Head of caudate nucleus (tissue), 42 donors: ENCODE data around the gene STMN3.

Experiments
- DNase-seq, 42 donors: peaks; one replicate each; pipeline versions ENCODE4 v3.0.0 to v3.0.0-alpha.2; 2020 to 2021; ENCODE audit warnings: mixed read lengths in 7 of 42
- intact Hi-C: fragments of 100-400 bp; cut with DNase I; formaldehyde crosslinking; loops from one replicate; pipeline ENCODE4 v1.15.0; 2022

Gene STMN3

DNA sequence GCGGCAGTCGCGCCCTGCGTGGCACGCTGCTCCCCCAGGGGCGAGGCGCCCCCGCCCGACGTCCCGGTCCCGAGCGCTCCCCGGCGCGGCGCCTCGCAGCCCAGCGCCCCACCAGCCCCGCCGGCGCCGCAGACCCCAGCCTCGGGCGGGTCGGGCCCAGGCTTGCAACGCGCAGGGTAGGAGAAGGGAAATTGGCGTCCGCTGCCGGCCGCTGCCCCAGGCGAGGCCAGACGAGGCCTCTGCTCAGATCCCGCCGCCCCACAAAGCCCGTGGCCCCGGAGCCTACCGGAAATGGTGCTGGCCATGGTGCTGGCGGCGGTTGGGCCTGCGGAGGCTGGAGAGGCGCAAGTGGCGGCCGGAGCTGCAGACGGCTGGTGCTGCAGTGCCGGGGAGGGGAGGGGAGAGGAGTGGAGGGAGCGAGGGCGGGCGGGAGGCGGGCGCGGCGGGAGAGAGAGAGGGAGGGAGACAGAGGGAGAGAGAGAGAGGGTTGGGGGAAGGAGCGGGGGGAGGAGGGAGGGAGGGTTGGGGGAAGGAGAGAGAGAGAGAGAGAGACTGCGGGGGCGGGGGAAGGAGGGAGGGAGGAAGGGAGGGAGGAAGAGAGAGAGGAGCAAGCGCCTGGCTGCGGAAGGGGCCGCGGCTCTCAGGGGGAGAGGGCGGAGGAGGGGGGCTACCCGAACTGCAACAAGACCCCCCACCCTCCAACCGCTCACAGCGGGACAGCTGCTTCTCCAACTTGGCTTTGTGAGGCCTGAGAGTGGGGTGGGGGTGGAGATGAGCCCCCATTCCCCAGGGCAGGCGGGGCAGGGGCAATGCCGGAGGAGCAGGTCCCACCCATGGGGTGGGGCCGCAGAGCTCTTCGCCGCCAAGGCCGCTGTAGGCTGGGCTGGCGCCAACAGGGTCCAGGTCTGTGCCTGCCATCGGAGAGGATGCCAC lies at the start of gene STMN3:
TSS of gene STMN3 (minus strand) at position 384 of the 933 bp plus-strand sequence. CDS start at position 305, 79 bp downstream.
- peak; percentile 59 to 97 (median 88) for DNase-seq
- intact Hi-C loops, result no loop called here

GRCh38 chr20:63702036-63702665 lies 48.9 kb upstream of the STMN3 start:
- DNase-seq, result peak in 2 of 42 donors; percentile 7 to 36
- intact Hi-C loops, result no loop called here

DNA sequence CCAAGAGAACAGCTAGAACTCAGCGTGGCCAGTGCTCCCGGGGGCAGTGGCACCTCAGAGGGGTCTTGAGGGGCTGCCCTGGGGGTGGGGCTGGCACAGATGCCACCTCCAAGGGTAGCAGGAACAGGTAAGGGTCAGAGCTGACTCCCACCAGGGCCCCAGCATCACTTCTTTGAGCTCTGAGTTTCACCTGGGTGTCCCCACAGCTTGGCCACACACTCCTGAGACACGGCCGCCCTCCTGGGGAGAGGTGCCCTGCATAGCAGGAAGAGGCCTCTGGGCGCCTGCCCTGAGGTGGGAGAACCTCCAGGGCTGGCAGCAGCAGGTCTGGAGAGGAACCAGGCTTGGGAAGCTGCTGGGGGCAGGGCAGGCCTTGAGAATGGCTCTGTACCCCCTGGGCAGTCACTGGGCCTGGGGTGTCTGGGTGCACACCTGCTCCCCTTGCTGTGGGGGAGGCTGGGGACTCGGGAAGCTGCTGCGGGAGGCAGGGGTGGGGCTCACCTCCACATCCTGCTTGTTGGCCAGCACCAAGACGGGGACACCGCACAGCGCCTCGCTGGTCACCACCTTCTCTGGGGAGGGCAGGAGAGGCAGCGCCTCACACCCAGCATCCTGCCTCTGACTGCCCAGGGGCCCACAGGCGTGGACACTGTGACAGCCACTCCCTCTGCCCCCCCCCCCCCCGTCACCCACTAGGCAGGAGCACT lies 48.3 kb upstream of the STMN3 start:
- peak in 3 of 42 donors; percentile 7 to 14 (median 13) for DNase-seq
- intact Hi-C loops, result no loop called here

GRCh38 chr20:63701051-63701328 lies 47.8 kb upstream of the STMN3 start:
- intact Hi-C loops, result no loop called here
- peak in 1 of 42 donors; percentile 28 for DNase-seq

DNA sequence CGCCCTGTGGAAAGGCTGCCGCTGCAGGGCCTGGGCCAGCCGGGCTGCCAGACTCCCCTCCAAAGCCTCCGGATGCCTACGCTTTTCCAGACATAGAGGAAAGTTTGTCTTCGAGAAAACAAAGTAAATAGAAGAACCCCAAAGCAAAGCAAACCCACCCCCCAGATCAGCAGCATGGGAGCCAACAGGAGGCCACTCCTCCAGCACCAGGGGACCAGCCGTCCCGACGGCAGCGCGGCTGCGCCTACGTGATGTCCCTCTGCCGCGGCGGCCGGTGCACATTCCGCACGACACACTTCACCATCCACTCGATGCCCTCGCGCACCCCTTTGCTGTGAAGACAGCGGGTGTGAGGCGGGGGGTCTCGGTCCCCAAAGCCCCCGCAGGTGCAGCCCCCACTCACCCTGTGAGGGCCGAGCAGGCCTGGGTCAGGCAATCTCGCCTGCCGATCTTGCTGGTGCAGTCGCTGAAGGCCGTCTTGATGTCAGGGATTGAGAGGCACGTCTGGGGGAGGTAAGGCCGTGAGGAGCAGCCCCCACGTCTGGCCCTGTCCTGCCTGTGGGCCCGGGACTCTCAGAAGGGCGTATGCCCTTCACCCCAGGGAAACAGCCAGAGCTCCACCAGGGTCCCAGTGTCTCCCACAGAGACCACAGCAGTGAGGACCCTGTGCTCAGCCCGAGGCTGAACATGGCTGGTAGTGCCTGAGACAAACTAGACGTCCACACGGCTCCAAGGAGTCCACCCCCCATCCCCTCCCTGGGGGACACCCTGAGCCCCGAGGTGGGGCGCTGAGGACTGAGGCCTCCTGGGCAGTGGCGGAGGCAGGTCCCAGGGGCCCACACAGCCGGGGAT lies 47.2 kb upstream of the STMN3 start:
- intact Hi-C loops, result no loop called here
- DNase-seq, result peak in 2 of 42 donors; percentile 8 to 9

- peak in 2 of 42 donors; percentile 8 to 14 for DNase-seq
- intact Hi-C loops, result no loop called here
These were observed 46.4 kb upstream of the STMN3 start for GRCh38 chr20:63699466-63700198.

DNA sequence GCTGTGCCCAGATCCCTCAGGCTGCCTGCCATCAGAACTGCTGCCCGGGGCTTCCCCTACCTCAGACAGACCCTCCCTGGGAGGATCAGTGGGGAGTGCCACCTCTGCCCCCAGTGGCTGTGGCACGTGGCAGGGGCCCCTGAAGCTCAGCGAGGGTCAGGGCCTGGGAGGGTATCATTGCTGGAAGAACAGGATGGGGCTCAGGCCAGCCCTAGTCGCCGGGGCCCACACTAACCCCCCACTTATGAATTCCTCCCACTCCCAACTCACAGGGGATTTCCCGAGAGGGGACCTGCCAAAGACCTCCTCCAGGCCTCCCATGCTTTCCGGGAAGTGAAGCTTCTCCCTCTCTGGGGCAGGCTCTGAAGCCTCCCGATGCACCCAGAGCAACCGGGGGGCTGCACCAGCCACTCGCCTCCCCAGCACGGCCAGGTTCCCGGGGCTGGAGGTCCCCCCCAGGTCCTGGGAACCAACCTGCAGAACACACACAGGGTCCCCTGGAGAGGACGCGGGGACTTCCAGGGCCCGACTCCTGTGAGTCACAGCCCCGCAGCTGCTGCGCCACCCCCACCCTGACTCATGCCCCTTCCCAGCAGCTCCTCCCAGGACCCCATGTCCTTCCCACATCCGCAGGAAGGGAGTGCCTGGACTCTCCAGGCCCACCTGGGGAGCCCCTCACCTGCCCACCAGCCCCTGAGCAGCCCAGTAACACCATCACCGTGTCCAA lies 45.7 kb upstream of the STMN3 start:
- intact Hi-C loops, result no loop called here
- peak in 26 of 42 donors; percentile 38 to 76 (median 54) for DNase-seq

GRCh38 chr20:63697868-63698545 lies 44.8 kb upstream of the STMN3 start:
- intact Hi-C loops, result no loop called here
- no peak for DNase-seq

DNA sequence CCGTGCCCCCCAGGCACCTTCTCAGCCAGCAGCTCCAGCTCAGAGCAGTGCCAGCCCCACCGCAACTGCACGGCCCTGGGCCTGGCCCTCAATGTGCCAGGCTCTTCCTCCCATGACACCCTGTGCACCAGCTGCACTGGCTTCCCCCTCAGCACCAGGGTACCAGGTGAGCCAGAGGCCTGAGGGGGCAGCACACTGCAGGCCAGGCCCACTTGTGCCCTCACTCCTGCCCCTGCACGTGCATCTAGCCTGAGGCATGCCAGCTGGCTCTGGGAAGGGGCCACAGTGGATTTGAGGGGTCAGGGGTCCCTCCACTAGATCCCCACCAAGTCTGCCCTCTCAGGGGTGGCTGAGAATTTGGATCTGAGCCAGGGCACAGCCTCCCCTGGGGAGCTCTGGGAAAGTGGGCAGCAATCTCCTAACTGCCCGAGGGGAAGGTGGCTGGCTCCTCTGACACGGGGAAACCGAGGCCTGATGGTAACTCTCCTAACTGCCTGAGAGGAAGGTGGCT lies 44.2 kb upstream of the STMN3 start:
- intact Hi-C loops, result no loop called here
- DNase-seq, result peak in 2 of 42 donors; percentile 1 to 5

DNA sequence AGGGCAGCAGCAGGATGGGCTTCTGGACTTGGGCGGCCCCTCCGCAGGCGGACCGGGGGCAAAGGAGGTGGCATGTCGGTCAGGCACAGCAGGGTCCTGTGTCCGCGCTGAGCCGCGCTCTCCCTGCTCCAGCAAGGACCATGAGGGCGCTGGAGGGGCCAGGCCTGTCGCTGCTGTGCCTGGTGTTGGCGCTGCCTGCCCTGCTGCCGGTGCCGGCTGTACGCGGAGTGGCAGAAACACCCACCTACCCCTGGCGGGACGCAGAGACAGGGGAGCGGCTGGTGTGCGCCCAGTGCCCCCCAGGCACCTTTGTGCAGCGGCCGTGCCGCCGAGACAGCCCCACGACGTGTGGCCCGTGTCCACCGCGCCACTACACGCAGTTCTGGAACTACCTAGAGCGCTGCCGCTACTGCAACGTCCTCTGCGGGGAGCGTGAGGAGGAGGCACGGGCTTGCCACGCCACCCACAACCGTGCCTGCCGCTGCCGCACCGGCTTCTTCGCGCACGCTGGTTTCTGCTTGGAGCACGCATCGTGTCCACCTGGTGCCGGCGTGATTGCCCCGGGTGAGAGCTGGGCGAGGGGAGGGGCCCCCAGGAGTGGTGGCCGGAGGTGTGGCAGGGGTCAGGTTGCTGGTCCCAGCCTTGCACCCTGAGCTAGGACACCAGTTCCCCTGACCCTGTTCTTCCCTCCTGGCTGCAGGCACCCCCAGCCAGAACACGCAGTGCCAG lies 43.6 kb upstream of the STMN3 start, which contains the start of gene TNFRSF6B:
TSS of gene TNFRSF6B (plus strand) at position 25 of the 729 bp plus-strand sequence. CDS start at position 141, 116 bp downstream.
- DNase-seq, result peak in 6 of 42 donors; percentile 8 to 56 (median 36)
- intact Hi-C loops, result no loop called here

- peak in 1 of 42 donors; percentile 2 for DNase-seq
- intact Hi-C loops, result no loop called here
These were observed 43.0 kb upstream of the STMN3 start for GRCh38 chr20:63696306-63696627.

DNA sequence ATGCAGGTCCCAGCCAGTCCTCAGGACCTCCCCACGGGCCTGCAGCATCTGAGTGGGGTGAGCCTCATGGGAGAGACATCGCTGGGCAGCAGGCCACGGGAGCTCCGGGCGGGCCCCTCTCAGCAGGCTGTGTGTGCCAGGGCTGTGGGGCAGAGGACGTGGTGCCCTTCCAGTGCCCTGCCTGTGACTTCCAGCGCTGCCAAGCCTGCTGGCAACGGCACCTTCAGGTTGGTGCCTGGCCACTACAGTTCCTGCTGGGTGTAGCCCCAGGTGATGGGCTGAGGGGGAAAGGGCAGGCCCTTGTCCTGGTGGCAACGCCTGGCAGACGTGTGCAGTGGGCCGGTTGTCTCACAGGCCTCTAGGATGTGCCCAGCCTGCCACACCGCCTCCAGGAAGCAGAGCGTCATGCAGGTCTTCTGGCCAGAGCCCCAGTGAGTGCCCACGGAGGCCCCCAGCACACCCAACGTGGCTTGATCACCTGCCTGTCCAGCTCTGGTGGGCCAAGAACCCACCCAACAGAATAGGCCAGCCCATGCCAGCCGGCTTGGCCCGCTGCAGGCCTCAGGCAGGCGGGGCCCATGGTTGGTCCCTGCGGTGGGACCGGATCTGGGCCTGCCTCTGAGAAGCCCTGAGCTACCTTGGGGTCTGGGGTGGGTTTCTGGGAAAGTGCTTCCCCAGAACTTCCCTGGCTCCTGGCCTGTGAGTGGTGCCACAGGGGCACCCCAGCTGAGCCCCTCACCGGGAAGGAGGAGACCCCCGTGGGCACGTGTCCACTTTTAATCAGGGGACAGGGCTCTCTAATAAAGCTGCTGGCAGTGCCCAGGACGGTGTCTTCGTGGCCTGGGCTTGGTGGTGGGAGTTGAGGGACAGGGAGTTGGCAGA lies 42.4 kb upstream of the STMN3 start:
- intact Hi-C loops, result no loop called here
- peak in 1 of 42 donors; percentile 1 for DNase-seq

DNA sequence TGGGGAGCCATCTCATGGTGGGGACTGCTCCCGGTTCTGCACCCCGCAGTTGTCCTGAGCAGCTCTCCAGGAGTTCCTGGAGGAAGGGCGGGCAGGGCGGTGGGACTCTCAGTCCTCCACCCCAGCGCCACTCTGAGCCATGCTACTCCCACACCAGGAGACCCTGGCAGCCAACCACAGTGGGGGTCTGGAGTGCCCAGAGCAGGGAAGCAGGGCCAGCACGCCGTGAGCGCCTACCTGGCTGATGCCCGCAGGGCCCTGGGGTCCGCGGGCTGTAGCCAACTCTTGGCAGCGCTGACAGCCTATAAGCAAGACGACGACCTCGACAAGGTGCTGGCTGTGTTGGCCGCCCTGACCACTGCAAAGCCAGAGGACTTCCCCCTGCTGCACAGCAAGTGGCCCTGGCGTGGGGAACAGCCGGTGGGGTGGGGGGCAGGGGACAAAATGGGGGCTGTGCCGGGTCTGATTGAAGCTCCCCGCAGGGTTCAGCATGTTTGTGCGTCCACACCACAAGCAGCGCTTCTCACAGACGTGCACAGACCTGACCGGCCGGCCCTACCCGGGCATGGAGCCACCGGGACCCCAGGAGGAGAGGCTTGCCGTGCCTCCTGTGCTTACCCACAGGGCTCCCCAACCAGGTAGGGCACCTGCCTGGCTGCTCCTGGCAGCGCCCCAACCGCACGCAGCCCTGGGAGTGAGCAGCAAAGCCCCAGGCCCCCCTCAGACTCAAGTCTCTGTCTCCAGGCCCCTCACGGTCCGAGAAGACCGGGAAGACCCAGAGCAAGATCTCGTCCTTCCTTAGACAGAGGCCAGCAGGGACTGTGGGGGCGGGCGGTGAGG lies 41.6 kb upstream of the STMN3 start:
- intact Hi-C loops, result no loop called here
- peak in 1 of 42 donors; percentile 4 for DNase-seq
